Thyroid gland (tissue), 4 donors: ENCODE measurements around the gene HBE1. TPM values are rescaled to one million over a fixed set of nuclear protein-coding genes. Genes with fewer than 3 reads are reported as not detected.
"Not testable (repeated sequence)": the region's sequence is repeated elsewhere in the genome, so short reads cannot be mapped to it uniquely, and the experiment has no call there.

Experiments
- DNase-seq, 2 donors: peaks; one replicate each; pipeline ENCODE4 v3.0.0-alpha.2; 2019
- H3K27ac ChIP-seq, 3 donors: fragments of 200-600 bp; sonication (generic); 1 replicate in 2 of 3; 2 replicates in 1 of 3; pipeline ENCODE4 v1.5.1; 2016 to 2019; ENCODE audit warnings: mild to moderate bottlenecking in 1 of 3, moderate library complexity in 1 of 3
- H3K27me3 ChIP-seq: fragments of 200-600 bp; sonication (generic); one replicate; pipeline ENCODE4 v1.5.1; 2019
- H3K36me3 ChIP-seq, 2 donors: fragments of 200-600 bp; sonication (generic); one replicate each; pipeline ENCODE4 v1.5.1; 2016 to 2019
- H3K4me1 ChIP-seq, 2 donors: fragments of 200-600 bp; sonication (generic); one replicate each; pipeline ENCODE4 v1.5.1; 2017 to 2019
- H3K4me3 ChIP-seq, 3 donors: fragments of 200-600 bp; sonication (generic); replicated peaks in 1 of 3; 1 replicate in 2 of 3; 2 replicates in 1 of 3; pipeline ENCODE4 v1.5.1; 2016; ENCODE audit warnings: mild to moderate bottlenecking in 1 of 3
- H3K9me3 ChIP-seq: fragments of 200-600 bp; sonication (generic); one replicate; pipeline ENCODE4 v1.5.1; 2017
- CTCF ChIP-seq, 6 experiments: fragments of 200-600 bp in 3 of 6; fragments of 450-650 bp in 3 of 6; sonication (generic) in 3 of 6; IDR thresholded peaks; one replicate each; pipeline ENCODE4 v1.5.1; 2016 to 2019; ENCODE audit warnings: antibody characterized with exemption in 6 of 6, mild to moderate bottlenecking in 2 of 6, inconsistent platforms in 1 of 6, moderate library complexity in 1 of 6
- POLR2A ChIP-seq, 2 donors: fragments of 450-650 bp; IDR thresholded peaks; one replicate each; pipeline ENCODE4 v1.6.1; 2017; ENCODE audit warnings: antibody characterized with exemption in 2 of 2, mild to moderate bottlenecking in 2 of 2, moderate library complexity in 1 of 2
- WGBS, 2 donors: methylation state at CpG; one replicate each; pipeline ENCODE4 v1.1.5; 2017; 5-methylcytosine and 5-hydroxymethylcytosine counted together
- intact Hi-C: fragments of 100-400 bp; cut with DNase I; formaldehyde crosslinking; loops from one replicate; pipeline ENCODE4 v1.15.1; 2023
- total RNA-seq, 4 donors: library from RNA; depleted of rRNA; stranded (reverse); fragments of >200 nt; gene quantifications; one replicate each; pipeline ENCODE4 v1.2.3, GENCODE V29; 2016

The HBE1 gene
- total RNA-seq, 4 donors from 2014 or later, result 1.2 TPM; not detected in 3

DNA sequence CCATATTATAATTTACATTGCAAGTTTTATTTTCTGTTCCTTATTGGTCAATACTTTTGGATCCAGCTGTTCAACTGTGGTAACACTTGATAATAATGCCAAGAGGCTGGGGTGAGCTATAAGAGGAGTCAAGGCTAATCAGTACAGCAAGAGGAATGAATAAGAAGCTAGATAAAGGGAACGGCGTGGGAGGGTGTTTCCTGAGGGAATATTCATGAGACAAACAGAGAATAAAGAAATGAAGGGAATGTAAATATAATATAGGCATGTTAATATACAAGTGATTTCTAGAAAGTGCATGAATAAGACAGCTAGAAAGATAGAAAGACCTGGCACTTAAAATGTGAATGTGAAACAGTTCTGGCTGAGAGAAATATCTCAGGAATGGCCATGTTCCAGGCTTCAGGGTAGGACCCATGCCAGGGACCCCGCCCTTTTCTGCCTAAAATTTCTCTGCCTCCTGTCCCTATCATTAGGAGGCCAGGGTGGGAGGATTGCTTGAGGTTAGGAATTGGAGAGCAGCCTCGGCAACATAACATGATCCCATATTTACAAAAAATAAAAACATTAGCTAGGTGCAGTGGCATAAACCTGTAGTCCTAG, 28.1 kb upstream of the HBE1 start:
- TF ChIP-seq CTCF (IDR thresholded peaks at IDR 0.05), result no peak
- TF ChIP-seq POLR2A (IDR thresholded peaks at IDR 0.05), result no peak
- Histone ChIP-seq H3K9me3 (no peaks in the 10 kb centered on the region), H3K4me3 (no peak overlapping the region), H3K36me3 (no peaks in the 10 kb centered on the region), H3K27me3 (no peaks in the 10 kb centered on the region), H3K27ac (no peak overlapping the region), H3K4me1 (no peaks in the 10 kb centered on the region)
- intact Hi-C loops, result no loop called here
- no peak for DNase-seq
- WGBS, 2 donors, result 69 to 75% methylated on average over 4 of the region's 4 CpGs

- H3K4me3 ChIP-seq, H3K4me1 ChIP-seq, H3K36me3 ChIP-seq, DNase-seq, intact Hi-C loops, H3K9me3 ChIP-seq, H3K27me3 ChIP-seq, H3K27ac ChIP-seq: not testable (repeated sequence)
- WGBS, 2 donors, result 93% methylated on average over 14 to 24 of the region's 41 CpGs
Measured at GRCh38 chr11:5294342-5294995, 24.7 kb upstream of the HBE1 start.

DNA sequence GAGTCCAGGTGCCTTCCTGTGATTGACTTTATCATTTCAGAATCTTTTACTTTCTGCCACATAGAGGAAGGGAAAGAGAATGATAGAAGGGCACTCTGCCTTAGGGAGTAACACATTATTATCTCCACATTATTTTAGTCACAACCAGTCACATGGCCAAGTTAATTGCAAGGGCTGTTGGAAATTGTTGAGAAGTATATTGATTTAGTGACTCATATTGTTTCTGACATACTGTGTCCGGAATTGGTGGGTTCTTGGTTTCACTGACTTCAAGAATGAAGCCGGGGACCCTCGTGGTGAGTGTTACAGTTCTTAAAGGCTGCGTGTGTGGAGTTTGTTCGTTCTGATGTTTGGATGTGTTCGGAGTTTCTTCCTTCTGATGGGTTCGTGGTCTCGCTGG, 23.3 kb upstream of the HBE1 start:
- Histone ChIP-seq H3K4me1 (no peaks in the 10 kb centered on the region), H3K4me3 (no peak overlapping the region), H3K27me3 (no peaks in the 10 kb centered on the region), H3K36me3 (no peaks in the 10 kb centered on the region), H3K27ac (no peak overlapping the region), H3K9me3 (no peaks in the 10 kb centered on the region)
- TF ChIP-seq POLR2A (IDR thresholded peaks at IDR 0.05) (no peak), CTCF (IDR thresholded peaks at IDR 0.05) (no peak)
- 92 to 93% methylated on average over 8 of the region's 8 CpGs for WGBS, 2 donors
- intact Hi-C loops, result no loop called here
- DNase-seq, result no peak

DNA sequence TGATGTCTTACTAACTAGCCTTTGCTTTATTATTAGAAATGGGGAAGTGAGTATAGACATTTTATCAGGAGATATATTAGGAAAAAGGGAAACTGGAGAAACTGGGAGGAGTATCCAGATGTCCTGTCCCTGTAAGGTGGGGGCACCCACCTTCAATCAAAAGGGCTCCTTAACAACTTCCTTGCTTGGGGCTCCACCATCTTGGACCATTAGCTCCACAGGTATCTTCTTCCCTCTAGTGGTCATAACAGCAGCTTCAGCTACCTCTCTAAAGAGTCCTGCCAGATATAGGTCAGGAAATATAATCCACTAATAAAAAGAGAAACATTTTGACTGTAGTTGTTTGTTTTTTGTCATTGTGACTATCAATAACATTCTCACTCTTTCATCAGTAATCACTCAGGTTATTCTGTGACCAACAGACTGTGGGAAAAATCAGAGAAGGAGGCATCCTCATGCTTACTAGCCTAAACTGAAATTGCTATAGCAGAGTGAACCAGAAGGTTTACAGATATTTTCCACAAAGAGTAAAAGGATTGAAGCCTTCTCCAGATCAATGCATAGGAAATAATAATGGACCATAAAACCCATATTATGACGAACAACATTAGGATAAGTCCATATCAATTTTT, 21.6 kb upstream of the HBE1 start:
- no peak overlapping the region for H3K27ac ChIP-seq
- peak in 1 of 6 experiments; percentile 10 for TF ChIP-seq CTCF (IDR thresholded peaks at IDR 0.05)
- no peak for TF ChIP-seq POLR2A (IDR thresholded peaks at IDR 0.05)
- H3K36me3 ChIP-seq, result no peaks in the 10 kb centered on the region
- WGBS, 2 donors, result 83 to 91% methylated on average over 1 of the region's 1 CpG
- no peaks in the 10 kb centered on the region for H3K4me1 ChIP-seq
- intact Hi-C loops, result no loop called here
- H3K27me3 ChIP-seq, result no peaks in the 10 kb centered on the region
- no peaks in the 10 kb centered on the region for H3K9me3 ChIP-seq
- no peak for DNase-seq
- no peak overlapping the region for H3K4me3 ChIP-seq

DNA sequence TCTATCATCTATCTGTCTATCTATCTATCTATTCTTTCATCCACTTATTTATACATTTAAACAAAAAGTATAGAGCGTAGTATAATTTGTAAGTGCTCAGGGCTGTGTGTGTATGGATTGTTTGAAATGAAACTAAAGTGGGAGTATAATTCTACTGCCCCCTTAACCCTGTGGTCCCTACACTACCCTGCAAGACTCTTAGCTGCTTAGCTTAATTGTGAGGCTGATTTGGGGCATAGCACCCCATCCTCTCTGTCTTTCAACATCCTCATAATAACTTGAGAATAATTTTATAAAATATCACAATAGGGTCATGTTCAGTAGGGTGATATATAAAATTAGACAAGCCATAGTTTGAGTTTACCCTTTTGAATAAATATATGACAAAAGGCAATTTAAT, 20.4 kb upstream of the HBE1 start:
- Histone ChIP-seq H3K27me3 (no peaks in the 10 kb centered on the region), H3K4me3 (no peak overlapping the region), H3K4me1 (no peaks in the 10 kb centered on the region), H3K9me3 (no peaks in the 10 kb centered on the region), H3K27ac (no peak overlapping the region), H3K36me3 (no peaks in the 10 kb centered on the region)
- 89 to 96% methylated on average over 1 of the region's 1 CpG for WGBS, 2 donors
- intact Hi-C loops, result no loop called here
- TF ChIP-seq POLR2A (IDR thresholded peaks at IDR 0.05), result no peak
- TF ChIP-seq CTCF (IDR thresholded peaks at IDR 0.05), result no peak
- no peak for DNase-seq
